Transverse colon (tissue), 3 donors: Measurements from ENCODE around the gene LYSET.
"Not testable (repeated sequence)": the region's sequence is repeated elsewhere in the genome, so short reads cannot be mapped to it uniquely, and the experiment has no call there.

ENCODE experiments used
- EP300 ChIP-seq: sonication (generic); formaldehyde crosslinking; IDR thresholded peaks from one replicate; pipeline ENCODE4 v1.6.1; 2017; ENCODE audit warnings: antibody characterized with exemption, low read depth
- POLR2A ChIP-seq: fragments of 450-650 bp; IDR thresholded peaks from one replicate; pipeline ENCODE4 v1.6.1; 2016; ENCODE audit warnings: antibody characterized with exemption, mild to moderate bottlenecking, moderate library complexity
- TF ChIP-seq, protein P1 (sequence below), 5 experiments: fragments of 200-600 bp in 3 of 5; fragments of 450-650 bp in 2 of 5; sonication (generic) in 3 of 5; IDR thresholded peaks; 1 replicate in 2 of 5; 2 replicates in 3 of 5; pipeline ENCODE4 v1.5.1; 2016 to 2017; ENCODE audit warnings: antibody characterized with exemption in 5 of 5, inconsistent platforms in 3 of 5, mild to moderate bottlenecking in 2 of 5, moderate library complexity in 1 of 5

DNA sequence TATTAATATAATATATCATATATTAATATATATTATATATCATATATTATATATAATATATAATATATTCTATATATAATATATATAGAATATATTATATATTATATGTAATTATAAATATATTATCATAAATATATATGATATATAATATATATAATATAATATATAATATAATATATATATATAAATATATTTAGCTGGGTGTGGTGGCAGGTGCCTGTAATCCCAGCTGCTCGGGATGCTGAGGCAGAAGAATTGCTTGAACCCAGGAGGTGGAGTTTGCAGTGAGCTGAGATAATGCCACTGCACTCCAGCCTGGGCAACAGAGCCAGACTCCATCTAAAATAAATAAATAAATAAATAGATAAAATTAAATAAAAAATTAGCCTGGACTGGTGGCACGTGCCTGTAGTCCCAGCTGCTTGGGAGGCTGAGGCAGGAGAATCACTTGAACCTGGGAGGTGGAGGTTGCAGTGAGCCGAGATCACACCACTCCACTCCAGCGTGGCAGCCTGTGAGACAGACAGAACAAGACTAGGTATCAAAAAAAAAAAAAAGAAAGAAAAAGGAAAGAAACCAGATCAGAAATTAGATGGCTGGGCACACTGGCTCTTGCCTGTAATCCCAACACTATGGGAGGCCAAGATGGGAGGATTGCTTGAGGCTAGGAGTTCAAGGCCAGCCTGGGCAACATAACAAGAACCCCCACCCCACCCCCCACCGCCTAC is 25.3 kb upstream of the LYSET start:
- not testable (repeated sequence) for TF ChIP-seq EP300, POLR2A
- TF ChIP-seq, protein P1, sequence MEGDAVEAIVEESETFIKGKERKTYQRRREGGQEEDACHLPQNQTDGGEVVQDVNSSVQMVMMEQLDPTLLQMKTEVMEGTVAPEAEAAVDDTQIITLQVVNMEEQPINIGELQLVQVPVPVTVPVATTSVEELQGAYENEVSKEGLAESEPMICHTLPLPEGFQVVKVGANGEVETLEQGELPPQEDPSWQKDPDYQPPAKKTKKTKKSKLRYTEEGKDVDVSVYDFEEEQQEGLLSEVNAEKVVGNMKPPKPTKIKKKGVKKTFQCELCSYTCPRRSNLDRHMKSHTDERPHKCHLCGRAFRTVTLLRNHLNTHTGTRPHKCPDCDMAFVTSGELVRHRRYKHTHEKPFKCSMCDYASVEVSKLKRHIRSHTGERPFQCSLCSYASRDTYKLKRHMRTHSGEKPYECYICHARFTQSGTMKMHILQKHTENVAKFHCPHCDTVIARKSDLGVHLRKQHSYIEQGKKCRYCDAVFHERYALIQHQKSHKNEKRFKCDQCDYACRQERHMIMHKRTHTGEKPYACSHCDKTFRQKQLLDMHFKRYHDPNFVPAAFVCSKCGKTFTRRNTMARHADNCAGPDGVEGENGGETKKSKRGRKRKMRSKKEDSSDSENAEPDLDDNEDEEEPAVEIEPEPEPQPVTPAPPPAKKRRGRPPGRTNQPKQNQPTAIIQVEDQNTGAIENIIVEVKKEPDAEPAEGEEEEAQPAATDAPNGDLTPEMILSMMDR (IDR thresholded peaks at IDR 0.05): not testable (repeated sequence)
